HG03521 (cell line): Measurements from ENCODE around the gene KANSL3.
"Not testable (repeated sequence)": the region's sequence is repeated elsewhere in the genome, so short reads cannot be mapped to it uniquely, and the experiment has no call there.

ENCODE experiments used
- ATAC-seq: cut with Tn5 transposase; IDR thresholded peaks from one replicate; pipeline ENCODE4 v1.9.1; 2021; ENCODE audit warnings: mild to moderate bottlenecking, moderate library complexity; ENCODE audit not compliant: unreplicated experiment

KANSL3 gene

DNA sequence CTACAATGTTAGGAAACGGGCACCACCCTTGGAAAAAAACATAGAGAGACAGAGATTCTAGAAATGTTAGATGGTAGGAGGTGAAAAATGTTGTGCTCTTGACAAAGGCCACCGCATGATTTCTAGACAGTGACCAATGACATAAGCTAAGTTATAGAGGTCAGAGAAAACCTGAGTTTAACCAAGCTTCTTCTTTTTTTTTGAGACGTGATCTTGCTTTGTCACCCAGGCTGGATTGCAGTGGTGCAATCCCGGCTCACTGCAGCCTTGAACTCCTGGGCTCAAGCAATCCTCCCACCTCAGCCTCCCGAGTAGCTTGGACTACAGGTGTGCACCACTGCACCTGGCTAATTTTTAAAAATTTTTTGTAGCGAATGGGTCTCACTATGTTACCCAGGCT is 17.4 kb upstream of the KANSL3 start:
- no peak for ATAC-seq

DNA sequence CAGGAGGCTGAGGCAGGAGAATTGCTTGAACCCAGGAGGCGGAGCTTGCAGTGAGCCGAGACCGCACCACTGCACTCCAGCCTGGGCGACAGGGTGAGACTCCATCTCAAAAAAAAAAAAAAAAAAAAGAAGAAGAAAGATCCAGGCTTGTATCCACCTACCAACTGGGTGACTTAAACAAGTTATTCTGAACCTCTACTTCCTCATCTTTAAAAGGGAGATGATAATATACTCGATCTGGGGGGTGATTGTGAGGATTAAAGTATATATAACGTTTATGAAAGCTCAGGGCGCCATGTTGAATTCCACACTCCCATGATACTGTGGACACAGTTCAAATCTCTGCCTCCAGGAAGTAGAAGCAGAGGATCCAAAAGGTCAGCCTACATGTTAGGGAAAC is 16.7 kb upstream of the KANSL3 start:
- ATAC-seq: not testable (repeated sequence)

GRCh38 chr2:96651793-96652192 is 13.7 kb upstream of the KANSL3 start:
- ATAC-seq: no peak

- no peak for ATAC-seq
Observed at GRCh38 chr2:96649342-96649741, 11.2 kb upstream of the KANSL3 start.

DNA sequence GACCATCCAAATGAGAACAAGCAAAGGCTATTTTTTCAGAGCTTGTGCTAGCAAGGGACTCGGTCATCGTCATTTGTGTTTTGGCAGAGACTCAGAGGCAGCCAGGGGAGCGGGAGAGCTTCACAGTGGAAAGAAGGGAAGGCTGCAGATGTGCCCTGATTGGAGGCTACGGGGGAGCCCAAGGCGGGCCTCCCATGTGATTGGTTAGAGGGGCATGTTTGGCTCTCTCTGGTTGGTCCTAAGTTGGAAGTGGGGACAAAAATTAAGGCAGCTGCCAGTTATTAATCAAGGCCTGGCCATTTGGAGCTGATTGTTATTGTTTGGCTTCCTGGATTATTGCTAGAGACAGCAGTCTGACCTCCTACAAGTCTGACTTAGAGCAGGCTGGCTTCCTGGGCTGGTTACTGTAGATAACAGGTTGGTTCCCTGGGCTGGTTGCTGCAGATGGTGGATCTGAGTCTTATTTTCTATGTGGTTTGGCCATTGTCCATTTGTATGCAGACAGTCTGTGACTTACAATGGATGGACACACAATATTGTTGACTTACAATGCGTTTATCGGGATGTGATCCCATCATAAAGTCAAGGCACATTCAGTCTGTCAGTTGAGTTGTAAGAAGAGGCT is 10.3 kb upstream of the KANSL3 start:
- no peak for ATAC-seq

DNA sequence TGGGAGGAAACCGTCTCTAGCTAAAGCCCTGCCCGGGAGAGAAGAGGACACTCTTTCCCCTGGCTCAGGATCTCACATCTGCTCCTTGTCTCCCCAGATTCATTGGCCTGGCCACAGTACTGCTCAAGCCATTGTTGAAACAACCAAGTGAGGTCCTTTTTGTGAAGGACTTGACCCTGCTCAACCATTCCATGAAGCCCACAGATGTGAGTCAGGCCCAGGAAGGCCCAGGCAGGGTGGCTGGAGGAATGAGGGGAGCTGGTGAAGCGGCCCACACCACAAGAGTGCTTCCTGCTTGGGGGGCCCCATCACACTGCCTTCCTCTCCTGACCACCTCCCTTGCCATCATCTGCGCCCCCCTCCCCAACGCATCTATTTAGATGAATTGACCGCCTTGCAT is 9.6 kb upstream of the KANSL3 start:
- ATAC-seq: no peak

DNA sequence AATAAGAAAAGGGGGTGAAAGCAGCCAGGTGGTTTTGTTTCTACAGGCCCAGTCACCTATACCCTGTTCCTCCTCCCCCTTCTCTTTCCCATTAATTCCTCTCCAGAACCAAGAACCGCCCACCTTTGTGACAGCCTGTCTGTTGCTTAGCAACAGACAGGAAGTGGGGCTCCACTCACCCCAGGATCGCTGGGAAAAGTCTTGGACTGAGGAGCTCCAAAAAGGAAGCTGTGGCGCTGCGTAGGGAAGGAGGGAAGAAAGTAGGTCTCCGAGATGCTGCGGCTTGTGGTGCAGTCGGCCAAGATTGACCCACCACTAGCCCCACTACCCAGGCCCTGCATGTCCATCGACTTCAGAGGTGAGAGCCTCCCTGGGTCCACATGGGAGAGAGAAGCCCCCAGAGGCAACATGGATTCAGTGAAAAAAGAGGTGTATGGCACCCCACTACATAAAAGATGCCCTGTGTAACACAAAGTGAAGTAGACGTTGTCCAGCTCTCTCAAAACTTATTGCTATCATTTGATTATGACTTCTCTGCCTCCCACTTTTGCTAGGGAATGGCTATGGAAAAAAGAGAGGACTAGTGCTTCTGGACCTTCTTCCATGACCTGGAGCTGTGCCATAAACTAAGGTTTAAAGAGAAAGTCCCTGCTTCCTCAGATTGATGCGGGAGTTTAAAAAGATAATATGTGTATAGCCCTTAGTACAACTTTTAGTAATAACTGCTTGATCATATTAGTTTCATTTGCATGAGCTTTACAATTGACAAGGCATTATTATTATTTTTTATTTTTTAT is 4.7 kb upstream of the KANSL3 start, which contains the start of gene FER1L5:
FER1L5 (plus strand) TSS at position 201 of the 797 bp plus-strand sequence; CDS start at position 274, 73 bp downstream.
- no peak for ATAC-seq

GRCh38 chr2:96637385-96638143 is 548 bp downstream of the KANSL3 start:
- ATAC-seq: peak; percentile 82

DNA sequence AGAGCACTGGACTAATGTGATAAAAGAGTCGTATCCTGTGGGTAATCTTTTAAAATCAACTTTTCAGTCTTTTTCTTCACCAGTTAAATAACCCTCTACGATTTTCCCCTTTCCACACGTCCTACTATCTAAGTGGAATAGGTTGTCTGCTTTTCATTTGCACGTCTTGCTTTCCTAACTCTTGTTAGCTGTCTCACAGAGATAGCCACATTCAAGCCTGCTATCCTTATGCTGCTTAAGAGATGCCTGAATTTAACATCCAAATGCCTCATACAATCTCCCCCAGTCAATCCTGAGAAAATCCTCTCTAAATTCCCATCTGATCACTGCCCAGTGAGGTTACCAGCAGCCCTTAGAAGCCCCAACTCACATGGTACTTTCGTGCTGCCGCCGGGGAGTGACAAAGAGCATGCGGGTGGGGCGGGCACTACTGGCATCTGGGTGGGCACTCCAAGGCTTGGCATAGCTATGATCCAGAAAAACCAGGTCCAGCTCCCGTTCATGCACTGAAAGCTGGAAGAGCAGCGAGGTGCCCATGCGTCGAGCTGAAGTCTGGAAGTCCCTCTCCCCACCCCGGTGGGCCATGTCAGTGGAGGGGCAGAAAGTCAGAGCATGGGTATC is 1.5 kb downstream of the KANSL3 start:
- ATAC-seq: no peak

DNA sequence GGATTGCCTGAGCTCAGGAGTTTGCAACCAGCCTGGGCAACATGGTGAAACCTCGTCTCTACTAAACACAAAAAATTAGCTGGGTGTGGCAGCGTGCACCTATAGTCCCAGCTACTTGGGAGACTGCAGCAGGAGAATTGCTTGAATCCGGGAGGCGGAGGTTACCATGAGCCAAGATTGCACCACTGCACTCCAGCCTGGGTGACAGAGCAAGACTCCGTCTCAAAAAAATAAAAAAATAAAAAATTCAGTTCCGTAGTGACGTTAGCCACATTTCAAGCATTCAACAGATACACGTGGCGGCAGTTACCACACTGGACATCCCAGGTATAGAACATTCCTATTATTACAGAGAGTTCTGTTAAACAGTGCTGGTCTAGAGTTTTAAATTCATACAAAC is 4.5 kb downstream of the KANSL3 start:
- ATAC-seq: no peak

GRCh38 chr2:96631804-96632435 is 6.2 kb downstream of the KANSL3 start:
- ATAC-seq: no peak

- ATAC-seq: no peak
Observed at GRCh38 chr2:96626553-96626942, 11.6 kb downstream of the KANSL3 start.

DNA sequence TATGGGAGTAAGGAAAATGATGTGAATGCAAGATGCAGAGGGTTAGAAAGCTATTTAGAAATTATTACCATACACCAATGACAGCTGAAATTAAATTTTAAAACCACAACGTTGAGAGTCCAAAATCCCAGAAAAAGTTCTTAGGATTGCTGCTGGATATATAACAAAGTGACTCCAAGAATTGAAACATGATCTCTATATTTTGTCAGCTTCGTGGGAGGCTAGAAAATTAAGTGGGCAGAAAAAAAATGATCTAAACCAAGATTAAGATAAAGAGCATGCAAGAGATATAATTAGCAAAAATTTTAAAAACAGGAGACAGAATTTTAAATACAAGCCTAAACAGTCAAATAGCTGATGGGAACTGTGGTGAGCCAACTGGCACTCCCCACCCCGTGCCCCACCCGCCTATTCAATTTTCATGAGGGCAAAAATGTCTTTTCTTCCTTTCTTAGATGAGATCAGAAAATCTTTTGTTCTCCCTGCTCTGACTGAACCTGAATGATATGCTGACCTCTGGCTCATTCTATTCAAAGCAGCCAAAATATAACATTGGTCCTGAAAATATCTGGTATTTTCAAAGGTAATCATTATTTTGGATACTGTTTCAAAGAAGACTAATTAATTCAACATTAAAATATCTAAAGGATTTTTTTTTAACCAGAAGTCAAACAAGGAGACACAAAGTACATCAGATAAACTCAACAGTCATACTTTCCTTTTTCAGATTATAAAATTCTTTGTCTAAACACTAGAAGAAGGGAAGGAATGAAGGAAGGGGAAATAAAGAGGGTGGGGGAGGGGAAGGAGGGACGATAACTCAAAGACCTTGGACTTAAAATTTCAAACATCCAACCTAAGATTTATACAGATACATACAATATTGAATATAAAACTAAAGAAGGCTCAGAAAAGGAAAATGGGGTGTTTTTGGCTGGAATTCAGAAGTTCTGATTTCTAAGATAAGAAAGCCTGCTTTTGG is 12.2 kb downstream of the KANSL3 start:
- ATAC-seq: no peak

- no peak for ATAC-seq
Observed at GRCh38 chr2:96623116-96623515, 15.0 kb downstream of the KANSL3 start.

DNA sequence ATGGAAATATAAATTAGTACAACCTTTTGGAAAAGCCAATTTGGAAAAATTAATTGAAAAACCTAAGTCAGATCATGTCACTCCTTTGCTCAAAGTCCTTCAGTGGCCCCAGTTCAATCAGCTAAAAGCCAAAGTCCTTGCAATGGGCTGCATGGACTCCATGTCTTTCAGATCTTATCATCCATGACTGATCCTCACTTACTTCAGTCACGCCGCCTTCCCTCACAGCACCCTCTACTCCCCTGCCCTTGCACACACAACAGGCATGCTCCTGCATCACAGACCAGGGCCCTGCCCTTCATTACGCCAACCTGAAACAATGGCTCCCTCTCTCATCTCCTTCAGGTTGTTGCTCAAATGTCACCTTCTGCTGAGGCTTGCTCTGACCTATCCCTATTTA is 15.6 kb downstream of the KANSL3 start:
- ATAC-seq: no peak

- ATAC-seq: no peak
Observed at GRCh38 chr2:96618596-96619283, 19.4 kb downstream of the KANSL3 start.

DNA sequence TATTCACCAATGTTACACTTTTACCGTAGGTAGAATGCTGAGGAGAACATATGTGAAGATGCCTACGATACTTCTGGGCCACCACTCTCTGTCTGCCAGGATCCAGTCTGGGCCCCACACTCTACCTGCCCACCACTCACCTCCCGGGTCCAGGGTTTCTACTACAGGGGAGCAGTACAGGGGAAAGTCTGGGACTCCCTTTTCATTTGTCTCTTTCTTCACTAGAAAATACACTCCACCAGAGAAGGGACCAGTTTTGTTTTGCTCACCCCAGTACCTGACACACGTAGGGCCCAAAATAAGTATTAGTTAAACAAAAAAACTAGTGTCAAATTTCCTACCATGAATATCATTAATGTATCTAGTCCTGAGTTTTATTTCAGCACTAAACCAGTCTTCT is 21.1 kb downstream of the KANSL3 start:
- ATAC-seq: no peak

DNA sequence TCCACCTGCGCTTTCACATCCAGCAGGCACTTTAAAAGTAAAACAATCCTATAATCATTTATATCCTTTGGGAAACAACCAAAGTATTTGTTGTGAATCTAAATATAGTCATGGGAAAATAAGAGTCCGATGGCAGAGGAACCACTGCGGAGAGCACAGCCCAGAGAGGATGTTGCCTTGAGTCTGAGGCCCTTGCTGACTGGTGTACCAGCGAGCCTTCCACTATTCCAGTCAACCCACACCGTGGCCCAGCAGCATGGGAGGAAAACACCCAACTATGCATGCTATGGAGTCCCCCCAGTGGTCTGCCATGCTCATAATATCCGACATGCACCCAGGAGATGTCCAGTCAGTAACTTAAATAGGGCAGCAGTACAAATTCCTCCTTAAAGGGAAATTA is 21.6 kb downstream of the KANSL3 start:
- ATAC-seq: no peak

GRCh38 chr2:96616128-96616527 is 22.0 kb downstream of the KANSL3 start:
- no peak for ATAC-seq
